OCI-LY7 (cell line): ENCODE data around the gene TMCC2. TPM values are rescaled to one million over a fixed set of nuclear protein-coding genes. Genes with fewer than 3 reads are reported as not detected.

ENCODE experiments used
- BruUV-seq: library from RNA; stranded (reverse); fragments of 400-500 nt; replicated peaks from 2 replicates; lab custom pipeline; 2021; lab: Mats Ljungman, UMichigan
- CTCF ChIA-PET: fragments of 300-600 bp; sonication (Branson Sonifier 250); formaldehyde crosslinking; loops from one replicate; lab custom pipeline; 2022; ENCODE audit warnings: antibody characterized with exemption; ENCODE audit not compliant: unreplicated experiment; lab: Charles Lee
- POLR2A ChIA-PET: fragments of 300-600 bp; sonication (Branson Sonifier 250); formaldehyde crosslinking; loops from one replicate; lab custom pipeline; 2022; ENCODE audit warnings: antibody characterized with exemption; lab: Charles Lee
- DNase-seq: peaks from one replicate; pipeline ENCODE4 v3.0.0-alpha.2; 2015; ENCODE audit warnings: low spot score
- H2AFZ ChIP-seq: fragments of 200-600 bp; sonication (generic), shearing (Covaris generic); 2 replicates; pipeline ENCODE4 v1.6.1; 2014; ENCODE audit warnings: mild to moderate bottlenecking, antibody characterized with exemption, low read length, moderate library complexity
- H3K27ac ChIP-seq: fragments of 200-600 bp; sonication (generic); 2 replicates; pipeline ENCODE4 v1.5.1; 2014; ENCODE audit warnings: mixed run types, low read depth, mild to moderate bottlenecking, moderate library complexity, low read length, inconsistent platforms; ENCODE audit not compliant: poor library complexity, severe bottlenecking
- H3K36me3 ChIP-seq: fragments of 200-600 bp; sonication (generic); 2 replicates; pipeline ENCODE4 v1.6.1; 2014; ENCODE audit warnings: mild to moderate bottlenecking, antibody characterized with exemption, low read length, moderate library complexity, mixed read lengths; ENCODE audit not compliant: insufficient read depth
- H3K4me1 ChIP-seq: fragments of 200-600 bp; sonication (generic); 2 replicates; pipeline ENCODE4 v1.5.1; 2014; ENCODE audit warnings: mild to moderate bottlenecking, low read length; ENCODE audit not compliant: insufficient read depth, poor library complexity, severe bottlenecking
- H3K4me2 ChIP-seq: fragments of 200-600 bp; sonication (generic); 2 replicates; pipeline ENCODE4 v1.6.1; 2014; ENCODE audit warnings: mild to moderate bottlenecking, low read length
- H3K4me3 ChIP-seq: fragments of 200-600 bp; sonication (generic); 2 replicates; pipeline ENCODE4 v1.5.1; 2014; ENCODE audit warnings: mild to moderate bottlenecking, low read depth, low read length; ENCODE audit not compliant: poor library complexity, severe bottlenecking
- H3K79me2 ChIP-seq: fragments of 200-600 bp; sonication (generic); 2 replicates; pipeline ENCODE4 v1.6.1; 2016; ENCODE audit warnings: low read depth, mild to moderate bottlenecking, low read length, moderate library complexity, mixed read lengths; ENCODE audit not compliant: insufficient read depth
- H3K9me2 ChIP-seq: fragments of 200-600 bp; sonication (generic); 2 replicates; pipeline ENCODE4 v1.6.1; 2016; ENCODE audit warnings: mild to moderate bottlenecking, low read length, mixed read lengths; ENCODE audit not compliant: insufficient read depth
- H3K9me3 ChIP-seq: fragments of 200-600 bp; sonication (generic); 2 replicates; pipeline ENCODE4 v1.6.1; 2014; ENCODE audit warnings: mild to moderate bottlenecking, mixed run types, low read length, mixed read lengths
- H4K20me1 ChIP-seq: fragments of 200-600 bp; sonication (generic); 2 replicates; pipeline ENCODE4 v1.6.1; 2014; ENCODE audit warnings: mild to moderate bottlenecking, antibody characterized with exemption, low read length, moderate library complexity, mixed read lengths; ENCODE audit not compliant: insufficient read depth
- CTCF ChIP-seq: fragments of 200-600 bp; sonication (generic); conservative IDR thresholded peaks from 2 replicates; pipeline ENCODE4 v1.5.1; 2014; ENCODE audit warnings: mild to moderate bottlenecking, antibody characterized with exemption, low read length, moderate library complexity, mixed read lengths
- EZH2phosphoT487 ChIP-seq: fragments of 200-600 bp; sonication (generic); IDR thresholded peaks from 2 replicates; pipeline ENCODE4 v1.6.1; 2018; ENCODE audit warnings: low read depth, borderline replicate concordance, mild to moderate bottlenecking, mixed run types, antibody characterized with exemption, low read length, moderate library complexity, mixed read lengths
- intact Hi-C: fragments of 100-400 bp; cut with micrococcal nuclease; formaldehyde crosslinking; loops from one replicate; pipeline ENCODE4 v1.10.0; 2022; ENCODE audit not compliant: unreplicated experiment
- total RNA-seq, 2 experiments: library from RNA; depleted of rRNA in 1 of 2; stranded (reverse); fragments of >200 nt in 1 of 2; shearing (Covaris generic) in 1 of 2; gene quantifications; 2 replicates each; pipeline ENCODE4 v1.2.3, GENCODE V29; 2014 to 2022

TMCC2 gene
- total RNA-seq, 2 experiments from 2014 or later: 5.2 to 7.8 TPM

- Histone ChIP-seq H3K36me3 (no peaks in the 10 kb centered on the region), H3K4me3 (no peak overlapping the region), H4K20me1 (0 out of 2 replicates have a peak, but pooled peaks cover 3% of the 10 kb centered on the region), H3K27ac (no peak overlapping the region), H3K9me3 (no peaks in the 10 kb centered on the region), H3K9me2 (no peaks in the 10 kb centered on the region), H2AFZ (no peak overlapping the region), H3K4me1 (peaks cover 4% of the 10 kb centered on the region), H3K79me2 (no peaks in the 10 kb centered on the region), H3K4me2 (no peak overlapping the region)
- ChIA-PET CTCF (no interaction called here), POLR2A (interaction anchor here (0.6 kb wide), 4 partner anchors 12 to 30 kb away, joined by 3 to 12 read pairs (median 4); no protein-coding TSS in a partner anchor)
- no TSS peak for BruUV-seq
- TF ChIP-seq EZH2phosphoT487 (no peak), CTCF (no peak)
- DNase-seq: no peak
- intact Hi-C loops: no loop called here
Observed at GRCh38 chr1:205188596-205188995, 39.1 kb upstream of the TMCC2 start.

DNA sequence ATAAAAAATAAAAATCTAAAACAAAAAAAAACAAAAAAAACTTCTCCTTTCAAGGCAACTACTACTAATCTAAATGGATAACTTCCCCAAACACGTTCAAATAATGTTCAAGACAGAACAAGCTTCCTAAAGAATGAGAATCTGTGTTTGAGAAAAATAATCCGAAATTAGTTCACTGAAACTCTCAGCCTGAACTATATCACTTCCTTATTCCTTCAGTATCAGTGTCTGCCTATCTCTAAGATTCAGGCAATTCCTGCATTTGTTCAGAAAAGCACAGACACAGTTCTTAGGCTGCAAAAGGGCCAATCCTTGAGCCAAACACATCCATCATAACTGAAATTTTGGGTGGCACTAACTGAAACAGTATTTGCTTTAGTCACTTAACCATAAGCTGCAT, 38.6 kb upstream of the TMCC2 start:
- Histone ChIP-seq H3K36me3 (no peaks in the 10 kb centered on the region), H2AFZ (no peak overlapping the region), H4K20me1 (0 out of 2 replicates have a peak, but pooled peaks cover 3% of the 10 kb centered on the region), H3K4me1 (peaks cover 4% of the 10 kb centered on the region), H3K9me3 (no peaks in the 10 kb centered on the region), H3K79me2 (no peaks in the 10 kb centered on the region), H3K27ac (no peak overlapping the region), H3K4me2 (no peak overlapping the region), H3K4me3 (no peak overlapping the region), H3K9me2 (no peaks in the 10 kb centered on the region)
- no peak for DNase-seq
- intact Hi-C loops: no loop called here
- no TSS peak for BruUV-seq
- CTCF ChIA-PET: no interaction called here
- TF ChIP-seq EZH2phosphoT487: no peak
- TF ChIP-seq CTCF: no peak
- POLR2A ChIA-PET: interaction anchor here (0.6 kb wide), 1 partner anchor 30 kb away, joined by 3 read pairs; no protein-coding TSS in a partner anchor

DNA sequence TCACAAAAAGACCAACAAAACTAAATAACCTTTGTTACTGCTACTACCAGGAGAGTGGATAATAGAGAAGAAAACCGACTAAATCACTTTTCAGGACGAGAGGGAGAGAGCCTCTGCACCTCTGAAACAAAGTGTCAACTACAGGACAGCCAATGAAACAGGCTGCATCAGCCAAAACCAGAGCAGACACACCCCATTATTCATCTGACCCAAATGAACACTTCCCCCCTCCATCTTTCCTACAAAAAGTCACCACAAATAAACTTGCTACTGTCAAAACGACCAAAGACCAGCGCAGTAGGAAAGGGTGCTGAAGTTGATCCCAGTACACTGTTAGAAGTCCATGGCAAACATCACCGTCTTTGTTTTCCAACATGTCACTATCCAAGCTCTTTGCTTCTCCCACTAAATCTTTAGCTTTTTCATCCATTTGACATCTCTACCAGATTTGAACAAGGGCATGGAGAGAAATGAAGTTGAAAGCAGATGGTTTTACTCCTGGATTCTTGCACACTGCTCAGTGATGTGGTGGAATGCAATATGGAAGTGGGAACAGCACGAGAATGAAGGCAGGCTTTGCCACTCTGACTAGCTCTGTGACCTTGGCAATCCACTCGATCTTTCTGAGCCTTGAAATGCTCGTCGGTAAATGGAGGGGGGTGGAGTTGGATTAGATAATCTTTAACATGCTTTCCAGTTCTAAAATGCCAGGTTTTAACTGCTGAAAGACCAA, 36.7 kb upstream of the TMCC2 start:
- POLR2A ChIA-PET: interaction anchor here (0.6 kb wide), 1 partner anchor 66 kb away, joined by 5 read pairs; no protein-coding TSS in a partner anchor
- Histone ChIP-seq H2AFZ (no peak overlapping the region), H4K20me1 (0 out of 2 replicates have a peak, but pooled peaks cover 3% of the 10 kb centered on the region), H3K4me1 (peaks cover 4% of the 10 kb centered on the region), H3K4me3 (no peak overlapping the region), H3K9me3 (no peaks in the 10 kb centered on the region), H3K27ac (no peak overlapping the region), H3K79me2 (no peaks in the 10 kb centered on the region), H3K9me2 (no peaks in the 10 kb centered on the region), H3K4me2 (no peak overlapping the region), H3K36me3 (no peaks in the 10 kb centered on the region)
- BruUV-seq: no TSS peak
- no peak for TF ChIP-seq CTCF
- no peak for TF ChIP-seq EZH2phosphoT487
- intact Hi-C loops: no loop called here
- DNase-seq: no peak
- CTCF ChIA-PET: no interaction called here
